GM19468 (cell line): Measurements from ENCODE around the gene ZNF121.
A peak's percentile ranks its signal among the peaks of the same experiment; 100 is the strongest.
"Not testable (repeated sequence)": the region's sequence is repeated elsewhere in the genome, so short reads cannot be mapped to it uniquely, and the experiment has no call there.

Source experiments
- ATAC-seq: cut with Tn5 transposase; IDR thresholded peaks from one replicate; pipeline ENCODE4 v1.9.1; 2021; ENCODE audit warnings: mild to moderate bottlenecking, moderate library complexity, moderate number of reproducible peaks; ENCODE audit not compliant: unreplicated experiment; ENCODE audit errors: extremely low read depth

ZNF121 gene

GRCh38 chr19:9584073-9584833 lies at the start of gene ZNF121:
Gene ZNF121, minus strand, starts transcription at chr19:9584504. Its CDS starts 16,407 bp downstream, at chr19:9568097.
- ATAC-seq = peak; percentile 39

- no peak for ATAC-seq
Measured at GRCh38 chr19:9627856-9628255, 43.6 kb upstream of the ZNF121 start.

- ATAC-seq = no peak
Measured at GRCh38 chr19:9622531-9622930, 38.2 kb upstream of the ZNF121 start.

GRCh38 chr19:9621156-9622037 lies 37.1 kb upstream of the ZNF121 start, which contains the start of gene ZNF561:
Gene ZNF561, minus strand, starts transcription at chr19:9621232. Its CDS starts 1,776 bp downstream, at chr19:9619456.
- ATAC-seq = peak; percentile 41

- ATAC-seq = no peak
Measured at GRCh38 chr19:9620842-9621155, 36.5 kb upstream of the ZNF121 start.

- no peak for ATAC-seq
Measured at GRCh38 chr19:9615844-9616243, 31.5 kb upstream of the ZNF121 start.

GRCh38 chr19:9610484-9611113 lies 26.3 kb upstream of the ZNF121 start:
- no peak for ATAC-seq

GRCh38 chr19:9608912-9609311 lies 24.6 kb upstream of the ZNF121 start:
- ATAC-seq = no peak

GRCh38 chr19:9597027-9597426 lies 12.7 kb upstream of the ZNF121 start:
- no peak for ATAC-seq

GRCh38 chr19:9586764-9587163 lies 2.5 kb upstream of the ZNF121 start:
- ATAC-seq = no peak

- not testable (repeated sequence) for ATAC-seq
Measured at GRCh38 chr19:9582081-9582725, 2.1 kb downstream of the ZNF121 start.

- no peak for ATAC-seq
Measured at GRCh38 chr19:9580728-9581127, 3.6 kb downstream of the ZNF121 start.

GRCh38 chr19:9570255-9570654 lies 14.0 kb downstream of the ZNF121 start:
- no peak for ATAC-seq

- ATAC-seq = no peak
Measured at GRCh38 chr19:9566729-9567128, 17.6 kb downstream of the ZNF121 start.

GRCh38 chr19:9565900-9566705 lies 18.2 kb downstream of the ZNF121 start:
- ATAC-seq = no peak

- no peak for ATAC-seq
Measured at GRCh38 chr19:9552536-9553274, 31.6 kb downstream of the ZNF121 start.

GRCh38 chr19:9547870-9548269 lies 36.4 kb downstream of the ZNF121 start:
- ATAC-seq = no peak

GRCh38 chr19:9541281-9541680 lies 43.0 kb downstream of the ZNF121 start:
- not testable (repeated sequence) for ATAC-seq

- not testable (repeated sequence) for ATAC-seq
Measured at GRCh38 chr19:9539921-9540320, 44.4 kb downstream of the ZNF121 start.
